DOHH2 (cell line): ENCODE measurements around the gene BRAF.
"Not testable (repeated sequence)": the region's sequence is repeated elsewhere in the genome, so short reads cannot be mapped to it uniquely, and the experiment has no call there.

Experiments
- EZH2phosphoT487 ChIP-seq: fragments of 200-600 bp; sonication (generic); IDR thresholded peaks from 2 replicates; pipeline ENCODE4 v1.6.1; 2017; ENCODE audit warnings: borderline replicate concordance, mild to moderate bottlenecking, antibody characterized with exemption, low read length, moderate library complexity, mixed read lengths
- TF ChIP-seq, protein P1 (sequence below): fragments of 200-600 bp; sonication (generic); IDR thresholded peaks from one replicate; pipeline ENCODE4 v1.5.1; 2014; ENCODE audit warnings: antibody characterized with exemption, mild to moderate bottlenecking, low read depth, low read length; ENCODE audit not compliant: poor library complexity, severe bottlenecking

DNA sequence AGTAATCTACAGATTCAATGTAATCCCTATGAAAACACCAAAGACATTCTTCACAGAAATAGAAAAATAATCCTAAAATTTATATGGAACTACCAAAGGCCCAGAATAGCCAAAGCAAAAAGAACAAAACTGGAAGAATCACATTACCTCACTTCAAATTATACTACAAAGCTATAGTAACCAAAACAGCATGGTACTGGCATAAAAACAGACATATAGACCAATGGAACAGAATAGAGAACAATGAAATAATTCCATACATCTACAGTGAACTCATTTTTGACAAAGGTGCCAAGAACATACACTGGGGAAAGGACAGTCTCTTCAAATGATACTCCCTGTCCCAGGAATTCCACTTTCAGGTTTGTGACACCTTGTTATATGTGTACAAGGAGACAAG, 107.3 kb downstream of the BRAF start:
- TF ChIP-seq, protein P1, sequence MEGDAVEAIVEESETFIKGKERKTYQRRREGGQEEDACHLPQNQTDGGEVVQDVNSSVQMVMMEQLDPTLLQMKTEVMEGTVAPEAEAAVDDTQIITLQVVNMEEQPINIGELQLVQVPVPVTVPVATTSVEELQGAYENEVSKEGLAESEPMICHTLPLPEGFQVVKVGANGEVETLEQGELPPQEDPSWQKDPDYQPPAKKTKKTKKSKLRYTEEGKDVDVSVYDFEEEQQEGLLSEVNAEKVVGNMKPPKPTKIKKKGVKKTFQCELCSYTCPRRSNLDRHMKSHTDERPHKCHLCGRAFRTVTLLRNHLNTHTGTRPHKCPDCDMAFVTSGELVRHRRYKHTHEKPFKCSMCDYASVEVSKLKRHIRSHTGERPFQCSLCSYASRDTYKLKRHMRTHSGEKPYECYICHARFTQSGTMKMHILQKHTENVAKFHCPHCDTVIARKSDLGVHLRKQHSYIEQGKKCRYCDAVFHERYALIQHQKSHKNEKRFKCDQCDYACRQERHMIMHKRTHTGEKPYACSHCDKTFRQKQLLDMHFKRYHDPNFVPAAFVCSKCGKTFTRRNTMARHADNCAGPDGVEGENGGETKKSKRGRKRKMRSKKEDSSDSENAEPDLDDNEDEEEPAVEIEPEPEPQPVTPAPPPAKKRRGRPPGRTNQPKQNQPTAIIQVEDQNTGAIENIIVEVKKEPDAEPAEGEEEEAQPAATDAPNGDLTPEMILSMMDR: not testable (repeated sequence)
- TF ChIP-seq EZH2phosphoT487: not testable (repeated sequence)
